ENCODE measurements around the gene HOXA6.

HOXA6 gene

DNA sequence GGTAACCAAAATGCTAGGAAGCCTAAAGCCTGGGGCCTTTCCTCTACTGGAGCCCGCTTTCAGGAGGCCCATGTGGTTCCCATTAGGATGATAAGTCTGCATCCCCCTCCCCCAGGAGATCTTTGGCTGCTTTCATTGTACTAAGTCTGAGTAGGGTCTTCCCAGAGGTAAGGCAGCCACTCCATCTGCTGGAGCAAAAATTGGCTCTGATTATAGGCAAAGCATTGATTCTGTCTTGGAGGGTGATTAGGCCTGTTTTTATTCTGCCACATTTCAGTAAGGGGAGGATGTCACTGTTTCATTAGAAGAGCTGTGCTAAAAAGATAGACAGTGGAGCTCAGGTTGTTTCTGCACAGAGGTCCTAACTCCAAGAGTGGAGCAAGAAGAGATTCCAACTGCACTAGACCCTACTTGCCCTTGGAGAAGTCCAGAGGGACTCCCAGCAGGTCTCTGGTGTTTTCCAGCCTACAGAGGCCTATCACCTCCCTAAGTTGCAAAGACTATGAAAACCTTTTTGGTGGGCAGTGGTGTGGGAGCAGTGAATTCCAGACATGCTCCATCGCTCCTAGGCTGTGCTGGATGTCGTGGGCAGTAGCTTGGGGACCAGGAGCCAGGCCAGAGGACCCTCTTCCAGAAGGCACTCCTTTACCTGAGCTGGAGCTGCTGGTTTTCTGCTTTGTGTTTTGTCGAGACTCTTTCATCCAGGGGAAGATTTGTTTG is 37.9 kb downstream of the HOXA6 start:
- H3K9me3 ChIP-seq: peaks cover 48% of the 10 kb centered on the region
- TF ChIP-seq Cebpa-rat (IDR thresholded peaks at IDR 0.05): no peak
- H3K36me3 ChIP-seq: no peaks in the 10 kb centered on the region
- no peak overlapping the region for H3K4me3 ChIP-seq
- H3K4me1 ChIP-seq: no peaks in the 10 kb centered on the region
- no peak overlapping the region for H3K27ac ChIP-seq
- no peak overlapping the region for H3K4me2 ChIP-seq
- no peak overlapping the region for H3K9ac ChIP-seq
- no peaks in the 10 kb centered on the region for H4K20me1 ChIP-seq
- H3K27me3 ChIP-seq: no peaks in the 10 kb centered on the region

DNA sequence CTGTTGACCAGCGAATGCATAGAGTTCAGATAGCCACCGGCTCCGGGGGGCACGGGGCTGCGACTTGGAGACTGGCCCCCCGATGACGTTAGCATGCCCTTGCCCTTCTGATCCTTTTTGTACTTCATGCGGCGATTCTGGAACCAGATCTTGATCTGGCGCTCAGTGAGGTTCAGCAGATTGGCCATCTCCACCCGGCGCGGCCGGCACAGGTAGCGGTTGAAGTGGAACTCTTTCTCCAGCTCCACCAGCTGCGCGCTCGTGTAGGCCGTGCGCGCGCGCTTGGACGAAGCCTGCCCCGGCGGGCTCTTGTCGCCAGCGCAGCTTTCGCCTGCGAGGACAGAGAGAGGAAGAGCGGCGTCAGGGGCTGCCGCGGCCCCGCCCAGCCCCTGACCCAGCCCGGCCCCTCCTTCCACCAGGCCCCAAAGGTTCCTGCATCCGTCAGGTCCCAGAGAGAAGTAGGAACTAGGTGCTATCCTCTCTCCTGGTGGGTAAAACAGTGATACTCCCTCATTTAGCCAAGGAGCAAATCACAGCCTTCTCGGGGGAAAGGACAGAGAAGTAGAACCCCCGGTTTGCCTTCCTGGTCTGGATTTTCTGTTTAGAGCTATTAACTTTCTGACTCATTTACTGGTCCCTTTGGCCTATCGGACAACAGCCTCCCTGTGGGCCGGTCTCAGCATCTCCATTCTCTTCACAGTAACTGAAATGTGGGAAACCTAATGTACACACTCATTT is 39.0 kb downstream of the HOXA6 start:
- no peaks in the 10 kb centered on the region for H3K27me3 ChIP-seq

DNA sequence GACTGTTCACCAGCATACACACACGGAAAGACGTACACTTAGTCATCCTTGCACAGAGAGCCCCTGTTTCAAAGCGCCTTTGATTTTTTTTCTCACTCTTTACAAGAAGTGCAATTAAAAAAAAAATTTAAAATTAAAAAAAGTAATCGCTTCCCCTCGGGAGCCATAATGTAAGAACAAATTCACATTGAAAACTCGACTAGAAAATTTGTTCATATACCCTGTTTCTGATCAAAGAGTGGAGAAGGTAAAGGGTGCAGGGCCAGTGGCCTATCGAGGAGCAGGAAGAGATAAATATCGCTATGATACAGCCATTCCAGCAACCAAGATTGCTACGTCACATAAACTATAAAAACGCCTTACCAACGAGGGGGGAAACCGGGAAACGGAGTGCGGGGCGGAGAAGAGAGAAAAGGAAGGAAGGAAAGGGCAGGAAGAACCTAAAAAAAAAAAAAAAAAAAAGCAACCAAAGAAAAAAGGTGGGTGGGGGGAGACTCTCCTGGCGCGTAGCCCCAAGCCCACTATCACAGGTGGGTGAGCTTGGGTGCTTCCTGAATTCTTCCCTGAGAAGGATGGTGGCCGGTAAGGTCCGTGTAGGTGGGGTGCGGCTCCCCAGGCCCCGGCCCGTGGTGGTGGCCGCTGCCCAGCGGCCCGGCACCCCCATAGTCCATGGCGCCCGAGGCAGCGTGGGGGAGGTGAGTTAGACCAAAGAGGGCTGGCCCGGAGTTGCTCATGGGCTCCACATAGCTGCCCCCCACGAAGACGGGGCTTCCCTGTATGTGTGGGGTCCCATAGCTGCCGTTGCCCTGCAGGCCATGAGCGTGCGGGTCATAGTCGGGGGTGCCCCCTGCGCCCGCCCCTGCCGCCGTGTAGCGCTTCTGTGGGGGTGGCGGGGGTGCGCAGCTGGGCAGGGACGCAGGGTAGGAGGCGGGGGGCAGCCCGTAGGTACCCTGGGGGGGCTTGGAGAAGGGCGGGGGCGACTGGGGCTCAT is 39.9 kb downstream of the HOXA6 start:
- no peaks in the 10 kb centered on the region for H3K27me3 ChIP-seq
- H3K36me3 ChIP-seq: no peaks in the 10 kb centered on the region
- H3K4me3 ChIP-seq: no peak overlapping the region
- H4K20me1 ChIP-seq: no peaks in the 10 kb centered on the region
- no peak overlapping the region for H3K9ac ChIP-seq
- H3K9me3 ChIP-seq: peaks cover 52% of the 10 kb centered on the region
- H3K27ac ChIP-seq: no peak overlapping the region
- no peaks in the 10 kb centered on the region for H3K4me1 ChIP-seq
- TF ChIP-seq Cebpa-rat (IDR thresholded peaks at IDR 0.05): no peak
- H3K4me2 ChIP-seq: no peak overlapping the region

More for the DNA sequence above, 39.0 kb downstream of the HOXA6 start:
- H3K4me2 ChIP-seq: no peak overlapping the region
- H3K27ac ChIP-seq: no peak overlapping the region
- H3K9ac ChIP-seq: no peak overlapping the region
- H4K20me1 ChIP-seq: no peaks in the 10 kb centered on the region
- H3K4me3 ChIP-seq: no peak overlapping the region
- peaks cover 53% of the 10 kb centered on the region for H3K9me3 ChIP-seq
- no peak for TF ChIP-seq Cebpa-rat (IDR thresholded peaks at IDR 0.05)
- no peaks in the 10 kb centered on the region for H3K36me3 ChIP-seq
- no peaks in the 10 kb centered on the region for H3K4me1 ChIP-seq

DNA sequence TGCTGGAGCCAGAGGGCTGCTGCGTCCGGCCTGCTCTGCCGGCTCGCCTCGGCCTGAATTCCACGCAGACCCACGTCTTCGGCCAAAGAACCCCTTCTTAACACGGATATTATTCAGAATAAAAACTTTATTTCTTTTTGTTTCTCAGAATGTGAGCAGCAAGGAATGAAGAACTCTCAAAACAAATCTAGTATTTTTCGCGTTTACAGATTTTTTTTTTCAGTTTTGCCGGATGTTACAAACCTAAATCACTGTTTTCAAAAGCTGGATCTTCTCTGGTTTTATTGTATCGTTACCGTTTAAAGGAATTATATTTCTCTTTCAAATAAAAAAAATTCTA is 40.7 kb downstream of the HOXA6 start:
- Histone ChIP-seq H4K20me1 (no peaks in the 10 kb centered on the region), H3K4me1 (no peaks in the 10 kb centered on the region), H3K27ac (no peak overlapping the region), H3K4me2 (no peak overlapping the region), H3K4me3 (no peak overlapping the region), H3K9me3 (peaks cover 60% of the 10 kb centered on the region), H3K36me3 (no peaks in the 10 kb centered on the region), H3K27me3 (no peaks in the 10 kb centered on the region), H3K9ac (no peak overlapping the region)
- TF ChIP-seq Cebpa-rat (IDR thresholded peaks at IDR 0.05): no peak

DNA sequence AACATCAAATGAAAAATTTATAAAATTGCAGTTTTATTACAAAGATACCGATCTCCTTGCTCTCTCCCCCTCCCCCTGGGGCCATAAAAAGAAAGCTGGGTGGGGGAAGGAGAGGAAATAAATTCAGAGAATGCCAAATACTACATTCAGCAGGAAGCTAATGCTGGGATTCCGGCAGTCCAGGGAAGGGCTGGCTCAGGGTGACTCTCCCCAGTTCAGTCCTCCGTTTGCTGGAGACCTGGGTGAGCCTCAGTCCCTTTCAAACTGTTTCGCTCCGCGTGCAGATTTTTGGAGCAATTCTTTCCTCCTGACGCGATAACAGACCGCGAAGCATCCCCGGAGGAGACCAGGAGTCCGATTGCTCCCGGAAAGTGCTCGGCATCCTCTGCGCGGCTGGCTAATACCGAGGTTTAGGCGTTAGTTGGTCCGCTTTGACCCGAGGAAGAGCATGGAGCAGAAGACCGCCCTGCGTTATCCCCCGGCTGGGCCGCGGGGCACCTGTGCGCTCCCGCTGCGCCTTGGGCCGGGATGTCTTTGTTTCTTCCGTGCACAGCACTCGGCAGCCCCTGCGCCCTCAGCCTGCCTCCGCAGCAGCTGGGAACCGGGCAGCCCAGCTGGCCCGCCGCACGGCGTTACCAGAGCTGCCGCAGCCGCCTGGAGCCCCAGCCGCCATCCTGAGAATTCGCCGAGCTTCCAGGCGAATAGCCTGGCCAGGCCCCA is 41.2 kb downstream of the HOXA6 start:
- no peaks in the 10 kb centered on the region for H3K4me1 ChIP-seq
- TF ChIP-seq Cebpa-rat (IDR thresholded peaks at IDR 0.05): no peak
- no peaks in the 10 kb centered on the region for H3K36me3 ChIP-seq
- H4K20me1 ChIP-seq: no peaks in the 10 kb centered on the region
- H3K4me2 ChIP-seq: no peak overlapping the region
- no peak overlapping the region for H3K4me3 ChIP-seq
- H3K9me3 ChIP-seq: peaks cover 65% of the 10 kb centered on the region
- no peaks in the 10 kb centered on the region for H3K27me3 ChIP-seq
- H3K27ac ChIP-seq: no peak overlapping the region
- no peak overlapping the region for H3K9ac ChIP-seq

DNA sequence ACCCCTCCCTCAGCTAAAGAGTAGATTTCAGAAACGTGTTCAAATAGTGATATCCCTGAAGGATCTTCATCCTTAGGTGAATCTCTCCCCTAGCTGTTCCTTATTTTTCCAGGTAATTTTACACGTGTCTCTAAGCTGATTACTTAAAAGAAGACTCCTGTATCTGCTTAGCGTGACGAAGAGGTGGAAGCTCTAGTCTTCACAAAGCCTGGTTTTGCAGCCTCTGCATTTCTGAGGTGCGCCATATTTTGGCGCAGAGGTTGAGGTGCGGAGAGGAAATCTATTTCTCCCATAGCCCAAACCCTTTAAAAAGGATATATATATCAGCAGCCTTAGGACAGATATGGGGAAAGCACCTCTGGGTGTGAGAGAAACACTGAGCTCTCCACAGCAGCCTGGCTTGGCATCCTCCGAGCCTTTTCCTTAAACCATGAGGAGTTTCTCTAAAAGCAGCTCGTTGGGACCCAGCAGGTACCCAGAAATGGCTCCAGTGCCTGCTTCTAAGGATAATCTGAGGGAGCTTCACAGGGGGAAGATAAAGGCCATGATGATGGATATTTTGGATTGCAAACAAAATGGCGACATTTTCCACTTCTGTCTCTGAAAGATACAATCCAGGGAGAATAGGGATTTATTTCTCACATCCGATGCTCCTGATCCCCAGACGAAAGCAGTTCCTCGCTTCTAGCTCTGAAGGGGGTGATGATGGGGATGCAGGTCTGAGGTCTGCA is 42.1 kb downstream of the HOXA6 start:
- Histone ChIP-seq H3K4me1 (no peaks in the 10 kb centered on the region), H3K36me3 (no peaks in the 10 kb centered on the region), H4K20me1 (no peaks in the 10 kb centered on the region), H3K4me2 (no peak overlapping the region), H3K9ac (no peak overlapping the region), H3K27ac (no peak overlapping the region), H3K27me3 (no peaks in the 10 kb centered on the region), H3K9me3 (peaks cover 60% of the 10 kb centered on the region), H3K4me3 (no peak overlapping the region)
- TF ChIP-seq Cebpa-rat (IDR thresholded peaks at IDR 0.05): no peak

DNA sequence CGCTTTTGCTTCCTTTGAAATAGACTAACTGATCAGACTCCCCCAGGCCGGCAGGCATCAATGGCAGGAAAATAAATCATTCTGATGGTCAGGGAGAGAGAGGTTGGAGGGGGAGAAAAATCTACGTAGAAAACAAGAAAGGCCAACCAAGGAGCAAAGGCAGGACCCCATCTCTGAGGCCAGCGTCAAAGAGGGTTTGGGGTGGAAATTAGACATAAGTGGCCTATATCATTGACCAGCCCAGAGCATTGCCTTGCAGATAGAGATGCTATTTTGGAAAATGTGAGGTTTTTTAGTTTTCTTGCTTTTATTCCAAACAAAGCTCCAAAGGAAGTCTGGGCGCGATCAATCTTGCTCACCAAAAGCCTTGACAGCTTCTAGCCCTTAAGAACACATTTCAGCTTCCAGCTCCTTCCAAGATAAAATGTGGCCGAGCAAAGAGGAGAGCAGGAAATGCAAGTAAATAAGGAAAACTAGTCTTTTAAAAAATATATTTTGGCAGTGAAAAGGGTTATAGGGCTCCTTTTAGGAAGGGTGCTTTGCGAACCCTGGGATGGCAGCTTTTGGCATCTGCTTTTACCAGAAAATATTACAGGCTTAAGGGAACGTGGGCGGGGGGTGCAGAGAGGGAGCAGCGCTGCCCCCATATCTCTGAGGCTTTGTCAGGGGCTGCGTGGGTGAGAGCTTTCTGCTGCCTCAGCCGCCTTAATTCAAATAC is 43.1 kb downstream of the HOXA6 start:
- Histone ChIP-seq H4K20me1 (no peaks in the 10 kb centered on the region), H3K36me3 (no peaks in the 10 kb centered on the region), H3K9me3 (peaks cover 56% of the 10 kb centered on the region), H3K4me3 (no peak overlapping the region), H3K4me2 (no peak overlapping the region), H3K9ac (no peak overlapping the region), H3K27me3 (no peaks in the 10 kb centered on the region), H3K27ac (no peak overlapping the region), H3K4me1 (no peaks in the 10 kb centered on the region)
- TF ChIP-seq Cebpa-rat (IDR thresholded peaks at IDR 0.05): no peak

DNA sequence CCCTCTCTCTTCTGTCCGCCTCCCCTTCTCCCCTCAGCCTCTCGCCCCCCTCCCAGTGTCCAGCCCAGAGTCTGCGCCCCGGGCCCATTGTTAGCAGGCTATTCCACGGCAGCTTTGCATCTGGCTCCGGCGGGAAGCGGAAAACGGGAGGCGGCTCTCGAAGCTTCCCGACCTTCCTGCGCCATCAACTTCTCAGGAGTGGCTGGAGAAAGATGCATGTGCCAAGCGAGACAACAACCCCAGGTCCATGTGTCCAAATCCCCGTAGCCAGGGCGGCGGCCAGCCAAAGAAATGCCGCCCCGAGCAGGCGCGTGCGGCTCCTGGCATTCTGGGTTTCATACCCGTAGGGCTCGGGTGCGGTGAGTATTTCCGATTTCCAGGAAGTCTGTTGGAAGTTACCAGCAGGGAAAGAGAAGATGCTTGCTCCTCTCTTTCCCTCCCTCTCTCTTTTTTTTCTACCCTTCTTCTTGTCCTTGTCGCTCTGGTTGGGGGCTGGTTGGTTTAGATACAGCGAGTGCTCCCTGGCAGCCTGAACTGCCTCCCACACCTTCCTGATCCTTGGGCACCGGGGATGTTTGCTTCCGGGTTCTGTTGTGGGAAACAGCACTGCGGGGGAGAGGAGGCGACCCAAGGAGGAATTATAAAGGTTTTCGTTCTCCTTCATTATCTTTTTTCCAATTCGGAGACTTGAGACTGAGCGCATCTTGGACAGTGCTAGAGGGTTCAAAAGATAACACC is 43.9 kb downstream of the HOXA6 start:
- no peaks in the 10 kb centered on the region for H3K4me1 ChIP-seq
- H3K4me2 ChIP-seq: no peak overlapping the region
- no peaks in the 10 kb centered on the region for H3K36me3 ChIP-seq
- H3K27me3 ChIP-seq: peaks cover 6% of the 10 kb centered on the region; the same call in 1 of the 2 replicates
- no peak for TF ChIP-seq Cebpa-rat (IDR thresholded peaks at IDR 0.05)
- H4K20me1 ChIP-seq: no peaks in the 10 kb centered on the region
- H3K27ac ChIP-seq: no peak overlapping the region
- no peak overlapping the region for H3K9ac ChIP-seq
- peaks cover 50% of the 10 kb centered on the region for H3K9me3 ChIP-seq
- H3K4me3 ChIP-seq: no peak overlapping the region

Measured in BLaER1 (cell line).